Measurements from ENCODE around the gene YEATS2. TPM values are rescaled to one million over a fixed set of nuclear protein-coding genes. Genes with fewer than 3 reads are reported as not detected.

The YEATS2 gene
- total RNA-seq, 1 experiment from 2014 or later: 31.0 TPM

- H3K79me2 ChIP-seq (ENCODE audit: low read length): peaks cover 4% of the 10 kb centered on the region; the same call in 1 of the 2 replicates
- no peak overlapping the region for H3K4me3 ChIP-seq (ENCODE audit: low read length)
- POLR2A ChIA-PET (ENCODE audit: unreplicated experiment): no interaction called here
- H3K27me3 ChIP-seq (ENCODE audit: low read length): no peaks in the 10 kb centered on the region
- no peak for ATAC-seq
- H3K9ac ChIP-seq (ENCODE audit: low read length): no peak overlapping the region
- intact Hi-C loops (cut with micrococcal nuclease): no loop called here
- CTCF ChIA-PET: no interaction called here
- TF ChIP-seq EZH2 (IDR thresholded peaks at IDR 0.05; ENCODE audit: low read length, unreplicated experiment) (no peak), EZH2phosphoT487 (IDR thresholded peaks at IDR 0.05; ENCODE audit: borderline replicate concordance, low read length) (no peak), CTCF (conservative IDR thresholded peaks at IDR 0.05; ENCODE audit: low read depth, low read length) (no peak)
- H3K9me2 ChIP-seq (replicated peaks; ENCODE audit: low read length): no peaks in the 10 kb centered on the region
- no peaks in the 10 kb centered on the region for H3F3A ChIP-seq (ENCODE audit: low read length, unreplicated experiment)
- H2AFZ ChIP-seq (ENCODE audit: low read length): no peak overlapping the region
- no peak overlapping the region for H3K4me2 ChIP-seq (ENCODE audit: low read length)
- H3K27ac ChIP-seq (ENCODE audit: low read length): no peak overlapping the region
- DNase-seq: no peak
- H3K4me1 ChIP-seq (ENCODE audit: insufficient read depth, low read length): no peaks in the 10 kb centered on the region
- H3K9me3 ChIP-seq (ENCODE audit: low read length): no peaks in the 10 kb centered on the region
- BruUV-seq (replicated peaks): no TSS peak
- peaks cover 22% of the 10 kb centered on the region; the same call in 1 of the 2 replicates for H3K36me3 ChIP-seq (ENCODE audit: low read depth, low read length)
- peaks cover 4% of the 10 kb centered on the region; the same call in 1 of the 2 replicates for H4K20me1 ChIP-seq (ENCODE audit: low read length)
These were observed 156.9 kb downstream of the YEATS2 start for GRCh38 chr3:183854318-183855035.

DNA sequence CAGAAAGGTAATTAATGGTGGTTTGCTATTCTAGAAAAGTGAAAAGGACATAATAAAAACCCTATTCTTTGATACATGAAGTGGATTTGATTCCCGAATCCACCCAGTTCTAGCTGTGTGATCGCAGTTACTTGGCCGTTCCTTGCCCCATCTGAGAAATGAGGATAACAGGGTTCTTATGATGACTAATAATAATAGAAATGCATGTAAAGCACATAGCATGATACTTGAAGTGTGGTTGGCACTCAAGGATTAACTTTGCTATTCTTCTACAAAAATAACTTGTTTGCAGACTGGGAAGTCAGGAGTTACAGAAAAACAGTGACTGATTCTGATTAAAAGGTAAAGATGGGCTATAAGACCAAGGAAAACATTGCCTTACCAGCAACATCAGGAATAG is 160.3 kb downstream of the YEATS2 start:
- no peak for TF ChIP-seq CTCF (conservative IDR thresholded peaks at IDR 0.05; ENCODE audit: low read depth, low read length)
- TF ChIP-seq EZH2 (IDR thresholded peaks at IDR 0.05; ENCODE audit: low read length, unreplicated experiment): no peak
- TF ChIP-seq EZH2phosphoT487 (IDR thresholded peaks at IDR 0.05; ENCODE audit: borderline replicate concordance, low read length): no peak
- DNase-seq (no peak), ATAC-seq (no peak)
- H4K20me1 ChIP-seq (ENCODE audit: low read length): peaks cover 4% of the 10 kb centered on the region; the same call in 1 of the 2 replicates
- H3K36me3 ChIP-seq (ENCODE audit: low read depth, low read length): peaks cover 36% of the 10 kb centered on the region
- H3K27me3 ChIP-seq (ENCODE audit: low read length): no peaks in the 10 kb centered on the region
- no peaks in the 10 kb centered on the region for H3K9me3 ChIP-seq (ENCODE audit: low read length)
- H3K4me2 ChIP-seq (ENCODE audit: low read length): no peak overlapping the region
- no peaks in the 10 kb centered on the region for H3K9me2 ChIP-seq (replicated peaks; ENCODE audit: low read length)
- H3K79me2 ChIP-seq (ENCODE audit: low read length): no peaks in the 10 kb centered on the region
- CTCF ChIA-PET: no interaction called here
- H3K4me1 ChIP-seq (ENCODE audit: insufficient read depth, low read length): no peaks in the 10 kb centered on the region
- intact Hi-C loops (cut with micrococcal nuclease): no loop called here
- no peaks in the 10 kb centered on the region for H3F3A ChIP-seq (ENCODE audit: low read length, unreplicated experiment)
- H3K27ac ChIP-seq (ENCODE audit: low read length): no peak overlapping the region
- H3K4me3 ChIP-seq (ENCODE audit: low read length): no peak overlapping the region
- no peak overlapping the region for H3K9ac ChIP-seq (ENCODE audit: low read length)
- no TSS peak for BruUV-seq (replicated peaks)
- H2AFZ ChIP-seq (ENCODE audit: low read length): no peak overlapping the region
- POLR2A ChIA-PET (ENCODE audit: unreplicated experiment): no interaction called here

Other genes with a start within 250 kb of the YEATS2 start
- not detected in 2 replicates for gene KLHL6, start 142.1 kb upstream of the YEATS2 start, total RNA-seq (2014; rRNA removed)
- 7.4 and 10.0 TPM in 2 replicates for gene KLHL24, start 62.2 kb upstream of the YEATS2 start, total RNA-seq (2014; rRNA removed)
- gene MAP6D1, start 127.8 kb downstream of the YEATS2 start, total RNA-seq (2014; rRNA removed): 12.4 and 12.6 TPM in 2 replicates
- gene PARL, start 187.1 kb downstream of the YEATS2 start, total RNA-seq (2014; rRNA removed): 66.3 and 69.2 TPM in 2 replicates

All from PC-3 (cell line).